Activated effector memory CD4-positive, alpha-beta T cell treated with Interleukin-2 at 50 U/mL for 16 hours (primary cell): ENCODE data around the gene MID1.
"Not testable (repeated sequence)": the region's sequence is repeated elsewhere in the genome, so short reads cannot be mapped to it uniquely, and the experiment has no call there.

Experiments
- DNase-seq: peaks from one replicate; pipeline ENCODE4 v3.0.0-alpha.2; 2020

The MID1 gene

GRCh38 chrX:10617186-10617998, 3.0 kb downstream of the MID1 start:
- no peak for DNase-seq

GRCh38 chrX:10615931-10616774, 4.2 kb downstream of the MID1 start:
- DNase-seq: no peak

- no peak for DNase-seq
Measured at GRCh38 chrX:10612215-10612614, 8.2 kb downstream of the MID1 start.

GRCh38 chrX:10611441-10612090, 8.8 kb downstream of the MID1 start:
- no peak for DNase-seq

GRCh38 chrX:10608099-10608498, 12.3 kb downstream of the MID1 start:
- no peak for DNase-seq

- no peak for DNase-seq
Measured at GRCh38 chrX:10607233-10607632, 13.2 kb downstream of the MID1 start.

- DNase-seq: no peak
Measured at GRCh38 chrX:10603612-10604011, 16.8 kb downstream of the MID1 start.

GRCh38 chrX:10602646-10603045, 17.7 kb downstream of the MID1 start:
- no peak for DNase-seq

- no peak for DNase-seq
Measured at GRCh38 chrX:10600479-10600878, 19.9 kb downstream of the MID1 start.

- DNase-seq: no peak
Measured at GRCh38 chrX:10598540-10598939, 21.8 kb downstream of the MID1 start.

GRCh38 chrX:10597871-10598270, 22.5 kb downstream of the MID1 start:
- DNase-seq: no peak

GRCh38 chrX:10591363-10592335, 28.7 kb downstream of the MID1 start:
- DNase-seq: no peak

GRCh38 chrX:10589787-10590186, 30.6 kb downstream of the MID1 start:
- not testable (repeated sequence) for DNase-seq

GRCh38 chrX:10589098-10589497, 31.3 kb downstream of the MID1 start:
- DNase-seq: no peak

- not testable (repeated sequence) for DNase-seq
Measured at GRCh38 chrX:10584882-10585281, 35.5 kb downstream of the MID1 start.

GRCh38 chrX:10582945-10583344, 37.4 kb downstream of the MID1 start:
- DNase-seq: no peak

GRCh38 chrX:10582215-10582733, 38.1 kb downstream of the MID1 start:
- no peak for DNase-seq

- no peak for DNase-seq
Measured at GRCh38 chrX:10579112-10580011, 41.0 kb downstream of the MID1 start.

GRCh38 chrX:10578527-10578926, 41.9 kb downstream of the MID1 start:
- DNase-seq: no peak

GRCh38 chrX:10577853-10578252, 42.5 kb downstream of the MID1 start:
- no peak for DNase-seq
